B cell (primary cell): ENCODE results near the gene ALG3. TPM values are rescaled to one million over a fixed set of nuclear protein-coding genes. Genes with fewer than 3 reads are reported as not detected.

ENCODE experiments used
- ATAC-seq: fragments of 200-7000 bp; cut with Tn5 transposase; one replicate; pipeline ENCODE4 v1.10.0; 2021; ENCODE audit warnings: low read depth, mild to moderate bottlenecking, moderate number of reproducible peaks, moderate library complexity
- CTCF ChIA-PET: fragments of 350-600 bp; sonication (Branson Sonifier 250); formaldehyde crosslinking; loops from one replicate; lab custom pipeline; 2021; ENCODE audit warnings: antibody characterized with exemption, inconsistent platforms; lab: Charles Lee
- POLR2A ChIA-PET: fragments of 350-600 bp; sonication (Branson Sonifier 250); formaldehyde crosslinking; loops from one replicate; lab custom pipeline; 2021; ENCODE audit warnings: antibody characterized with exemption; lab: Charles Lee
- DNase-seq: peaks from one replicate; pipeline ENCODE4 v3.0.0; 2013
- H2AFZ ChIP-seq: 2 replicates; pipeline ENCODE4 v1.6.1; 2012; ENCODE audit warnings: mild to moderate bottlenecking, low read depth, low read length; ENCODE audit not compliant: insufficient read depth, poor library complexity, severe bottlenecking
- H3K27ac ChIP-seq, 2 donors: 1 replicate in 1 of 2; 2 replicates in 1 of 2; pipeline ENCODE4 v1.5.1; 2012 to 2013; ENCODE audit warnings: low read length in 2 of 2, mild to moderate bottlenecking in 2 of 2, moderate library complexity in 1 of 2
- H3K27me3 ChIP-seq, 4 experiments: fragments of 200-600 bp in 1 of 4; sonication (generic) in 1 of 4; replicated peaks in 1 of 4; 1 replicate in 2 of 4; 2 replicates in 2 of 4; pipeline versions ENCODE4 v1.6.1 to v1.7.0; 2013 to 2016; ENCODE audit warnings: low read length in 3 of 4, mild to moderate bottlenecking in 2 of 4, mixed read lengths in 1 of 4, moderate library complexity in 1 of 4; ENCODE audit not compliant: insufficient read depth in 4 of 4, control insufficient read depth in 3 of 4; ENCODE audit errors: control extremely low read depth in 1 of 4
- H3K36me3 ChIP-seq, 2 experiments: replicated peaks in 1 of 2; 1 replicate in 1 of 2; 2 replicates in 1 of 2; pipeline versions ENCODE4 v1.6.1 to v1.7.1; 2013; ENCODE audit warnings: low read length in 1 of 2; ENCODE audit not compliant: insufficient read depth in 2 of 2, control insufficient read depth in 1 of 2; ENCODE audit errors: control extremely low read depth in 1 of 2, extremely low read depth in 1 of 2
- H3K4me1 ChIP-seq, 2 donors: fragments of 200-600 bp in 1 of 2; sonication (generic) in 1 of 2; 1 replicate in 1 of 2; 2 replicates in 1 of 2; pipeline versions ENCODE4 v1.5.1 to v1.6.1; 2013 to 2017; ENCODE audit warnings: low read length in 2 of 2; ENCODE audit not compliant: control insufficient read depth in 2 of 2, insufficient read depth in 2 of 2
- H3K4me2 ChIP-seq: replicated peaks from 2 replicates; pipeline ENCODE3; 2012; ENCODE audit warnings: mild to moderate bottlenecking, low read depth, low read length; ENCODE audit not compliant: poor library complexity, severe bottlenecking
- H3K4me3 ChIP-seq, 5 experiments: fragments of 200-600 bp in 1 of 5; sonication (generic) in 1 of 5; 1 replicate in 3 of 5; 2 replicates in 2 of 5; pipeline versions ENCODE4 v1.5.1 to v1.7.0; 2011 to 2016; ENCODE audit warnings: low read length in 4 of 5, mild to moderate bottlenecking in 4 of 5, low read depth in 2 of 5, control low read depth in 1 of 5, moderate library complexity in 1 of 5; ENCODE audit not compliant: insufficient read depth in 1 of 5; ENCODE audit errors: control extremely low read depth in 1 of 5, extremely low read depth in 1 of 5
- H3K79me2 ChIP-seq: fragments of 200-600 bp; sonication (generic); one replicate; pipeline ENCODE4 v1.6.0; 2016; ENCODE audit warnings: low read length; ENCODE audit not compliant: control insufficient read depth, insufficient read depth
- H3K9ac ChIP-seq: fragments of 200-600 bp; sonication (generic); 2 replicates; pipeline ENCODE4 v1.6.1; 2017; ENCODE audit warnings: mild to moderate bottlenecking, low read length, moderate library complexity
- H3K9me3 ChIP-seq, 3 donors: one replicate each; pipeline versions ENCODE4 v1.6.1 to v1.7.1; 2013; ENCODE audit warnings: low read length in 2 of 3; ENCODE audit not compliant: control insufficient read depth in 2 of 3, insufficient read depth in 1 of 3; ENCODE audit errors: control extremely low read depth in 1 of 3
- H4K20me1 ChIP-seq: 2 replicates; pipeline ENCODE4 v1.6.0; 2012; ENCODE audit warnings: mild to moderate bottlenecking, low read length; ENCODE audit not compliant: insufficient read depth, control insufficient read depth, poor library complexity, severe bottlenecking
- H3K27ac Mint-ChIP-seq: one replicate; pipeline ENCODE4 v1.8.0; 2021; ENCODE audit warnings: mixed read lengths
- H3K27me3 Mint-ChIP-seq: one replicate; pipeline ENCODE4 v1.8.0; 2021; ENCODE audit warnings: mixed read lengths
- H3K4me1 Mint-ChIP-seq: one replicate; pipeline ENCODE4 v1.8.0; 2021; ENCODE audit warnings: mixed read lengths
- H3K4me3 Mint-ChIP-seq: one replicate; pipeline ENCODE4 v1.8.0; 2021; ENCODE audit warnings: mixed read lengths
- H3K9me3 Mint-ChIP-seq: one replicate; pipeline ENCODE4 v1.8.0; 2022; ENCODE audit warnings: mixed read lengths; ENCODE audit not compliant: insufficient read depth
- EZH2 ChIP-seq: IDR thresholded peaks from 2 replicates; pipeline ENCODE4 v1.6.1; 2012; ENCODE audit warnings: borderline replicate concordance, low read depth, mild to moderate bottlenecking, moderate library complexity, low read length; ENCODE audit not compliant: insufficient read depth, poor library complexity, severe bottlenecking
- WGBS: methylation state at CpG from one replicate; pipeline ENCODE4 v1.1.5; 2013; ENCODE audit warnings: missing lambda C conversion rate; ENCODE audit not compliant: insufficient coverage; 5-methylcytosine and 5-hydroxymethylcytosine counted together
- intact Hi-C: fragments of 100-400 bp; cut with micrococcal nuclease; formaldehyde crosslinking; loops from one replicate; pipeline ENCODE4 v1.10.0; 2022
- polyA plus RNA-seq: library from polyadenylated mRNA; depleted of rRNA; stranded (reverse); fragments of >200 nt; gene quantifications from 2 replicates; pipeline ENCODE4 v1.2.3, GENCODE V29; 2012
- total RNA-seq, 2 donors: library from RNA; stranded (reverse); fragments of 120-200 nt in 1 of 2; gene quantifications; 1 replicate in 1 of 2; 2 replicates in 1 of 2; pipeline versions ENCODE4 v1.2.3 to v1.2.4, GENCODE V29; 2013 to 2022
- TF ChIP-seq, protein P1 (sequence below): fragments of 200-600 bp; IDR thresholded peaks from one replicate; pipeline ENCODE4 v1.8.0; 2022; ENCODE audit warnings: antibody characterized with exemption, mild to moderate bottlenecking

Gene ALG3
- total and polyA plus RNA-seq, 2 donors (not counting 1 experiment from before 2014, with no cell fraction given): 36.1 to 38.6 TPM

DNA sequence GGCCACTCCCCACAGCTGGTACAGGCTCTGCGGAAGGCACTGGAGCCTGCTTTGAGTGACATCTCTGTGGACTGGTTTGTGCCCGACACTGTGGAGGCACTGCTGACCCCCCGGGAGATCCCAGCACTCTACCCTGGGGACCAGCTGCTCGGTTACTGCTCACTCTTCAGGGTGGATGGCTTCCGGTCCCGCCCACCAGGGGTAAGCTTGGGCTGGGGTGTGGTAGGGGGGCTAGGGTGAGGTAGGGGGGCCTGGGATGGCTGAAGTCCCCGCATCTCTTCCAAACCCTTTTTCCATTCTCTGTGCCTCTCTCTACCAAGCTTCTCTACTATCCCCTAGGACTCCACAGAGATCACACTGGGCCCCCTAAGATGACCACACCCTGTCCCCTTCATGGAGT, 11.6 kb downstream of the ALG3 start:
- no peak for TF ChIP-seq EZH2
- TF ChIP-seq, protein P1, sequence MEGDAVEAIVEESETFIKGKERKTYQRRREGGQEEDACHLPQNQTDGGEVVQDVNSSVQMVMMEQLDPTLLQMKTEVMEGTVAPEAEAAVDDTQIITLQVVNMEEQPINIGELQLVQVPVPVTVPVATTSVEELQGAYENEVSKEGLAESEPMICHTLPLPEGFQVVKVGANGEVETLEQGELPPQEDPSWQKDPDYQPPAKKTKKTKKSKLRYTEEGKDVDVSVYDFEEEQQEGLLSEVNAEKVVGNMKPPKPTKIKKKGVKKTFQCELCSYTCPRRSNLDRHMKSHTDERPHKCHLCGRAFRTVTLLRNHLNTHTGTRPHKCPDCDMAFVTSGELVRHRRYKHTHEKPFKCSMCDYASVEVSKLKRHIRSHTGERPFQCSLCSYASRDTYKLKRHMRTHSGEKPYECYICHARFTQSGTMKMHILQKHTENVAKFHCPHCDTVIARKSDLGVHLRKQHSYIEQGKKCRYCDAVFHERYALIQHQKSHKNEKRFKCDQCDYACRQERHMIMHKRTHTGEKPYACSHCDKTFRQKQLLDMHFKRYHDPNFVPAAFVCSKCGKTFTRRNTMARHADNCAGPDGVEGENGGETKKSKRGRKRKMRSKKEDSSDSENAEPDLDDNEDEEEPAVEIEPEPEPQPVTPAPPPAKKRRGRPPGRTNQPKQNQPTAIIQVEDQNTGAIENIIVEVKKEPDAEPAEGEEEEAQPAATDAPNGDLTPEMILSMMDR: no peak
- Histone ChIP-seq H3K27me3 (peaks cover 0 to 25% (median 10%) of the 10 kb centered on the region in 4 experiments), H2AFZ (no peak overlapping the region), H3K4me3 (no peak overlapping the region), H3K9ac (no peak overlapping the region), H3K9me3 (no peaks in the 10 kb centered on the region), H3K4me2 (no peak overlapping the region), H3K27ac (no peak overlapping the region), H3K79me2 (no peaks in the 10 kb centered on the region), H4K20me1 (no peaks in the 10 kb centered on the region), H3K36me3 (peaks cover 0 to 3% of the 10 kb centered on the region in 2 experiments), H3K4me1 (no peaks in the 10 kb centered on the region)
- no peak for DNase-seq
- Mint-ChIP-seq H3K27ac (no peak overlapping the region), H3K4me1 (no peaks in the 10 kb centered on the region), H3K9me3 (no peaks in the 10 kb centered on the region), H3K4me3 (no peak overlapping the region), H3K27me3 (peaks cover 13% of the 10 kb centered on the region)
- ATAC-seq: no peak
- ChIA-PET POLR2A (no interaction called here), CTCF (interaction anchor here (1.7 to 3.9 kb wide), 3 partner anchors 9 to 13 kb away, joined by 7 to 22 read pairs (median 9); partner anchors contain the start of gene EEF1AKMT4)
- intact Hi-C loops: no loop called here
- WGBS: 72% methylated on average over 3 of the region's 7 CpGs

DNA sequence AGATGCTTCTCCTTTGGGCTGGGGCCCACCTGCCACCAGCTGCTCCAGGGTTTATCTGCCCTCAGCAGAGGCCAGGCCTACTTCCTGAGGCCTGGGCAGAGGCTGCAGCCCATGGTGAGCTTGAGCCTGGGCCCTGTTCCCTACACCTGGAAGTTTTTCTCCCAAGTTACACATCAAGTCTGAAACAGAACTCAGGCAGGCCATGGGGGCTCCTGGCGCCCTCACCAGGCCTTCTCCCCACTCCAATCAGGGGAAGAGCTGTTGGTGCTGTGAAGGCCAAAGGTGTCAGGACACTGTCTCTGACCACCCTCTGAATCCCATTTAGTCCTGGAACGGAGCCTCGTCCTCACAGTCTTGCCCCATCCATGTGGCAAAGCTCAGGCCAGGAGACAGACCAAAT, 12.1 kb downstream of the ALG3 start:
- Histone ChIP-seq H2AFZ (no peak overlapping the region), H3K79me2 (no peaks in the 10 kb centered on the region), H3K27ac (no peak overlapping the region), H3K27me3 (peaks cover 0 to 31% (median 15%) of the 10 kb centered on the region in 4 experiments), H3K9me3 (no peaks in the 10 kb centered on the region), H3K9ac (no peak overlapping the region), H4K20me1 (no peaks in the 10 kb centered on the region), H3K4me1 (no peaks in the 10 kb centered on the region), H3K4me2 (no peak overlapping the region), H3K36me3 (no peaks in the 10 kb centered on the region), H3K4me3 (no peak overlapping the region)
- Mint-ChIP-seq H3K27me3 (peaks cover 19% of the 10 kb centered on the region), H3K9me3 (no peaks in the 10 kb centered on the region), H3K4me3 (no peak overlapping the region), H3K4me1 (peaks cover 2% of the 10 kb centered on the region), H3K27ac (no peak overlapping the region)
- ChIA-PET CTCF (interaction anchor here (1.7 to 2.9 kb wide), 2 partner anchors 9 to 13 kb away, joined by 7 to 9 read pairs; partner anchors contain the start of gene EEF1AKMT4), POLR2A (no interaction called here)
- ATAC-seq: no peak
- WGBS: 87% methylated on average over 2 of the region's 3 CpGs
- intact Hi-C loops: no loop called here
- no peak for DNase-seq
- TF ChIP-seq, protein P1: no peak
- no peak for TF ChIP-seq EZH2
